B cell (primary cell): ENCODE measurements around the gene OR4K2. TPM values are rescaled to one million over a fixed set of nuclear protein-coding genes. Genes with fewer than 3 reads are reported as not detected.

Experiments used
- ATAC-seq: fragments of 200-7000 bp; cut with Tn5 transposase; one replicate; pipeline ENCODE4 v1.10.0; 2021; ENCODE audit warnings: low read depth, mild to moderate bottlenecking, moderate number of reproducible peaks, moderate library complexity
- CTCF ChIA-PET: fragments of 350-600 bp; sonication (Branson Sonifier 250); formaldehyde crosslinking; loops from one replicate; lab custom pipeline; 2021; ENCODE audit warnings: antibody characterized with exemption, inconsistent platforms; lab: Charles Lee
- POLR2A ChIA-PET: fragments of 350-600 bp; sonication (Branson Sonifier 250); formaldehyde crosslinking; loops from one replicate; lab custom pipeline; 2021; ENCODE audit warnings: antibody characterized with exemption; lab: Charles Lee
- DNase-seq: peaks from one replicate; pipeline ENCODE4 v3.0.0; 2013
- H2AFZ ChIP-seq: 2 replicates; pipeline ENCODE4 v1.6.1; 2012; ENCODE audit warnings: mild to moderate bottlenecking, low read depth, low read length; ENCODE audit not compliant: insufficient read depth, poor library complexity, severe bottlenecking
- H3K27ac ChIP-seq, 2 donors: 1 replicate in 1 of 2; 2 replicates in 1 of 2; pipeline ENCODE4 v1.5.1; 2012 to 2013; ENCODE audit warnings: low read length in 2 of 2, mild to moderate bottlenecking in 2 of 2, moderate library complexity in 1 of 2
- H3K27me3 ChIP-seq, 4 experiments: fragments of 200-600 bp in 1 of 4; sonication (generic) in 1 of 4; replicated peaks in 1 of 4; 1 replicate in 2 of 4; 2 replicates in 2 of 4; pipeline versions ENCODE4 v1.6.1 to v1.7.0; 2013 to 2016; ENCODE audit warnings: low read length in 3 of 4, mild to moderate bottlenecking in 2 of 4, mixed read lengths in 1 of 4, moderate library complexity in 1 of 4; ENCODE audit not compliant: insufficient read depth in 4 of 4, control insufficient read depth in 3 of 4; ENCODE audit errors: control extremely low read depth in 1 of 4
- H3K36me3 ChIP-seq, 2 experiments: replicated peaks in 1 of 2; 1 replicate in 1 of 2; 2 replicates in 1 of 2; pipeline versions ENCODE4 v1.6.1 to v1.7.1; 2013; ENCODE audit warnings: low read length in 1 of 2; ENCODE audit not compliant: insufficient read depth in 2 of 2, control insufficient read depth in 1 of 2; ENCODE audit errors: control extremely low read depth in 1 of 2, extremely low read depth in 1 of 2
- H3K4me1 ChIP-seq, 2 donors: fragments of 200-600 bp in 1 of 2; sonication (generic) in 1 of 2; 1 replicate in 1 of 2; 2 replicates in 1 of 2; pipeline versions ENCODE4 v1.5.1 to v1.6.1; 2013 to 2017; ENCODE audit warnings: low read length in 2 of 2; ENCODE audit not compliant: control insufficient read depth in 2 of 2, insufficient read depth in 2 of 2
- H3K4me2 ChIP-seq: replicated peaks from 2 replicates; pipeline ENCODE3; 2012; ENCODE audit warnings: mild to moderate bottlenecking, low read depth, low read length; ENCODE audit not compliant: poor library complexity, severe bottlenecking
- H3K4me3 ChIP-seq, 5 experiments: fragments of 200-600 bp in 1 of 5; sonication (generic) in 1 of 5; 1 replicate in 3 of 5; 2 replicates in 2 of 5; pipeline versions ENCODE4 v1.5.1 to v1.7.0; 2011 to 2016; ENCODE audit warnings: low read length in 4 of 5, mild to moderate bottlenecking in 4 of 5, low read depth in 2 of 5, control low read depth in 1 of 5, moderate library complexity in 1 of 5; ENCODE audit not compliant: insufficient read depth in 1 of 5; ENCODE audit errors: control extremely low read depth in 1 of 5, extremely low read depth in 1 of 5
- H3K79me2 ChIP-seq: fragments of 200-600 bp; sonication (generic); one replicate; pipeline ENCODE4 v1.6.0; 2016; ENCODE audit warnings: low read length; ENCODE audit not compliant: control insufficient read depth, insufficient read depth
- H3K9ac ChIP-seq: fragments of 200-600 bp; sonication (generic); 2 replicates; pipeline ENCODE4 v1.6.1; 2017; ENCODE audit warnings: mild to moderate bottlenecking, low read length, moderate library complexity
- H3K9me3 ChIP-seq, 3 donors: one replicate each; pipeline versions ENCODE4 v1.6.1 to v1.7.1; 2013; ENCODE audit warnings: low read length in 2 of 3; ENCODE audit not compliant: control insufficient read depth in 2 of 3, insufficient read depth in 1 of 3; ENCODE audit errors: control extremely low read depth in 1 of 3
- H4K20me1 ChIP-seq: 2 replicates; pipeline ENCODE4 v1.6.0; 2012; ENCODE audit warnings: mild to moderate bottlenecking, low read length; ENCODE audit not compliant: insufficient read depth, control insufficient read depth, poor library complexity, severe bottlenecking
- H3K27ac Mint-ChIP-seq: one replicate; pipeline ENCODE4 v1.8.0; 2021; ENCODE audit warnings: mixed read lengths
- H3K27me3 Mint-ChIP-seq: one replicate; pipeline ENCODE4 v1.8.0; 2021; ENCODE audit warnings: mixed read lengths
- H3K4me1 Mint-ChIP-seq: one replicate; pipeline ENCODE4 v1.8.0; 2021; ENCODE audit warnings: mixed read lengths
- H3K4me3 Mint-ChIP-seq: one replicate; pipeline ENCODE4 v1.8.0; 2021; ENCODE audit warnings: mixed read lengths
- H3K9me3 Mint-ChIP-seq: one replicate; pipeline ENCODE4 v1.8.0; 2022; ENCODE audit warnings: mixed read lengths; ENCODE audit not compliant: insufficient read depth
- CTCF ChIP-seq: fragments of 200-600 bp; IDR thresholded peaks from one replicate; pipeline ENCODE4 v1.8.0; 2022; ENCODE audit warnings: antibody characterized with exemption, mild to moderate bottlenecking
- EZH2 ChIP-seq: IDR thresholded peaks from 2 replicates; pipeline ENCODE4 v1.6.1; 2012; ENCODE audit warnings: borderline replicate concordance, low read depth, mild to moderate bottlenecking, moderate library complexity, low read length; ENCODE audit not compliant: insufficient read depth, poor library complexity, severe bottlenecking
- WGBS: methylation state at CpG from one replicate; pipeline ENCODE4 v1.1.5; 2013; ENCODE audit warnings: missing lambda C conversion rate; ENCODE audit not compliant: insufficient coverage; 5-methylcytosine and 5-hydroxymethylcytosine counted together
- intact Hi-C: fragments of 100-400 bp; cut with micrococcal nuclease; formaldehyde crosslinking; loops from one replicate; pipeline ENCODE4 v1.10.0; 2022
- polyA plus RNA-seq: library from polyadenylated mRNA; depleted of rRNA; stranded (reverse); fragments of >200 nt; gene quantifications from 2 replicates; pipeline ENCODE4 v1.2.3, GENCODE V29; 2012
- total RNA-seq, 2 donors: library from RNA; stranded (reverse); fragments of 120-200 nt in 1 of 2; gene quantifications; 1 replicate in 1 of 2; 2 replicates in 1 of 2; pipeline versions ENCODE4 v1.2.3 to v1.2.4, GENCODE V29; 2013 to 2022

Gene OR4K2
- total and polyA plus RNA-seq, 2 donors (not counting 1 experiment from before 2014, with no cell fraction given) = not detected

- no peak for TF ChIP-seq CTCF
- DNase-seq (no peak), ATAC-seq (no peak)
- no peaks in the 10 kb centered on the region for H3K36me3 ChIP-seq
- H3K4me2 ChIP-seq = no peak within 1 kb of the TSS
- Mint-ChIP-seq H3K4me1 (no peaks in the 10 kb centered on the region), H3K4me3 (no peak within 1 kb of the TSS), H3K27me3 (no peaks in the 10 kb centered on the region), H3K9me3 (no peaks in the 10 kb centered on the region), H3K27ac (no peak within 1 kb of the TSS)
- intact Hi-C loops = no loop called here
- no peaks in the 10 kb centered on the region for H3K79me2 ChIP-seq
- H3K9ac ChIP-seq = no peak within 1 kb of the TSS
- no peaks in the 10 kb centered on the region for H3K4me1 ChIP-seq
- CTCF ChIA-PET = no interaction called here
- peaks cover 0 to 1% (median 0%) of the 10 kb centered on the region in 3 donors for H3K9me3 ChIP-seq
- no peaks in the 10 kb centered on the region for H3K27me3 ChIP-seq
- POLR2A ChIA-PET = no interaction called here
- H3K4me3 ChIP-seq = no peak within 1 kb of the TSS
- no peak within 1 kb of the TSS for H3K27ac ChIP-seq
- H2AFZ ChIP-seq = no peak within 1 kb of the TSS
- no peaks in the 10 kb centered on the region for H4K20me1 ChIP-seq
Measured at GRCh38 chr14:19920021-19920657, 45.2 kb downstream of the OR4K2 start, which contains the start of gene OR4K5. OR4K5 (plus strand) TSS chr14:19920607; CDS start chr14:19920607, 0 bp downstream.

- Histone ChIP-seq H3K4me2 (no peak within 1 kb of the TSS), H3K36me3 (no peaks in the 10 kb centered on the region), H3K27ac (no peak within 1 kb of the TSS), H3K4me1 (no peaks in the 10 kb centered on the region), H3K27me3 (no peaks in the 10 kb centered on the region), H3K9ac (no peak within 1 kb of the TSS), H3K79me2 (no peaks in the 10 kb centered on the region), H3K4me3 (no peak within 1 kb of the TSS), H3K9me3 (peaks cover 0 to 3% (median 0%) of the 10 kb centered on the region in 3 donors), H4K20me1 (no peaks in the 10 kb centered on the region), H2AFZ (no peak within 1 kb of the TSS)
- ATAC-seq = no peak
- intact Hi-C loops = no loop called here
- Mint-ChIP-seq H3K27me3 (no peaks in the 10 kb centered on the region), H3K4me3 (no peak within 1 kb of the TSS), H3K27ac (no peak within 1 kb of the TSS), H3K9me3 (no peaks in the 10 kb centered on the region), H3K4me1 (no peaks in the 10 kb centered on the region)
- TF ChIP-seq CTCF (no peak), EZH2 (no peak)
- DNase-seq = no peak
- ChIA-PET CTCF (no interaction called here), POLR2A (no interaction called here)
- WGBS = no CpG with 5 or more reads among the region's 3 CpGs
Measured at GRCh38 chr14:19930617-19931016, 55.7 kb downstream of the OR4K2 start, which contains the start of gene OR4K1. OR4K1 (plus strand) TSS chr14:19930917; CDS start chr14:19935667, 4,750 bp downstream.

Other genes starting within 250 kb of the OR4K2 start
- not detected in 2 replicates for gene OR11H2, start 161.3 kb upstream of the OR4K2 start, total RNA-seq
- not detected in 2 replicates for gene OR11H2, start 161.3 kb upstream of the OR4K2 start, polyA plus RNA-seq
- gene OR4Q3, start 131.6 kb upstream of the OR4K2 start, total RNA-seq = not detected in 2 replicates
- not detected in 2 replicates for gene OR4Q3, start 131.6 kb upstream of the OR4K2 start, polyA plus RNA-seq
- not detected in 2 replicates for gene OR4M1, start 101.6 kb upstream of the OR4K2 start, total RNA-seq
- not detected in 2 replicates for gene OR4M1, start 101.6 kb upstream of the OR4K2 start, polyA plus RNA-seq
- gene OR4N2, start 71.4 kb upstream of the OR4K2 start, total RNA-seq = not detected in 2 replicates
- not detected in 2 replicates for gene OR4N2, start 71.4 kb upstream of the OR4K2 start, polyA plus RNA-seq
- not detected in 2 replicates for gene OR4K5, start 45.5 kb downstream of the OR4K2 start, total RNA-seq
- gene OR4K5, start 45.5 kb downstream of the OR4K2 start, polyA plus RNA-seq = not detected in 2 replicates
- not detected in 2 replicates for gene OR4K1, start 55.8 kb downstream of the OR4K2 start, total RNA-seq
- not detected in 2 replicates for gene OR4K1, start 55.8 kb downstream of the OR4K2 start, polyA plus RNA-seq
- gene OR4K15, start 100.4 kb downstream of the OR4K2 start, total RNA-seq = not detected in 2 replicates
- not detected in 2 replicates for gene OR4K15, start 100.4 kb downstream of the OR4K2 start, polyA plus RNA-seq
- not detected in 2 replicates for gene OR4Q2, start 127.0 kb downstream of the OR4K2 start, total RNA-seq
- gene OR4Q2, start 127.0 kb downstream of the OR4K2 start, polyA plus RNA-seq = not detected in 2 replicates
- not detected in 2 replicates for gene OR4K14, start 144.2 kb downstream of the OR4K2 start, total RNA-seq
- not detected in 2 replicates for gene OR4K14, start 144.2 kb downstream of the OR4K2 start, polyA plus RNA-seq
- not detected in 2 replicates for gene OR4K13, start 160.9 kb downstream of the OR4K2 start, total RNA-seq
- not detected in 2 replicates for gene OR4K13, start 160.9 kb downstream of the OR4K2 start, polyA plus RNA-seq
- not detected in 2 replicates for gene OR4L1, start 184.9 kb downstream of the OR4K2 start, total RNA-seq
- not detected in 2 replicates for gene OR4L1, start 184.9 kb downstream of the OR4K2 start, polyA plus RNA-seq
- gene OR4K17, start 235.6 kb downstream of the OR4K2 start, total RNA-seq = not detected in 2 replicates
- not detected in 2 replicates for gene OR4K17, start 235.6 kb downstream of the OR4K2 start, polyA plus RNA-seq